ENCODE results near the gene GPR42. TPM values are rescaled to one million over a fixed set of nuclear protein-coding genes. Genes with fewer than 3 reads are reported as not detected.
A peak's percentile ranks its signal among the peaks of the same experiment; 100 is the strongest.

The GPR42 gene
- total RNA-seq, 1 donor from 2014 or later = not detected

GRCh38 chr19:35347930-35348298 is 23.0 kb upstream of the GPR42 start:
- ATAC-seq (no peak), DNase-seq (peak; percentile 19)
- Histone ChIP-seq H3K36me3 (no peaks in the 10 kb centered on the region), H3K4me3 (no peak overlapping the region), H3K4me1 (no peaks in the 10 kb centered on the region), H3K27me3 (no peaks in the 10 kb centered on the region), H3K9me3 (no peaks in the 10 kb centered on the region), H3K27ac (no peak overlapping the region)
- intact Hi-C loops (cut with DNase I) = no loop called here
- TF ChIP-seq CTCF (IDR thresholded peaks at IDR 0.05) = no peak

GRCh38 chr19:35348911-35349611 is 21.8 kb upstream of the GPR42 start:
- intact Hi-C loops (cut with DNase I) = no loop called here

DNA sequence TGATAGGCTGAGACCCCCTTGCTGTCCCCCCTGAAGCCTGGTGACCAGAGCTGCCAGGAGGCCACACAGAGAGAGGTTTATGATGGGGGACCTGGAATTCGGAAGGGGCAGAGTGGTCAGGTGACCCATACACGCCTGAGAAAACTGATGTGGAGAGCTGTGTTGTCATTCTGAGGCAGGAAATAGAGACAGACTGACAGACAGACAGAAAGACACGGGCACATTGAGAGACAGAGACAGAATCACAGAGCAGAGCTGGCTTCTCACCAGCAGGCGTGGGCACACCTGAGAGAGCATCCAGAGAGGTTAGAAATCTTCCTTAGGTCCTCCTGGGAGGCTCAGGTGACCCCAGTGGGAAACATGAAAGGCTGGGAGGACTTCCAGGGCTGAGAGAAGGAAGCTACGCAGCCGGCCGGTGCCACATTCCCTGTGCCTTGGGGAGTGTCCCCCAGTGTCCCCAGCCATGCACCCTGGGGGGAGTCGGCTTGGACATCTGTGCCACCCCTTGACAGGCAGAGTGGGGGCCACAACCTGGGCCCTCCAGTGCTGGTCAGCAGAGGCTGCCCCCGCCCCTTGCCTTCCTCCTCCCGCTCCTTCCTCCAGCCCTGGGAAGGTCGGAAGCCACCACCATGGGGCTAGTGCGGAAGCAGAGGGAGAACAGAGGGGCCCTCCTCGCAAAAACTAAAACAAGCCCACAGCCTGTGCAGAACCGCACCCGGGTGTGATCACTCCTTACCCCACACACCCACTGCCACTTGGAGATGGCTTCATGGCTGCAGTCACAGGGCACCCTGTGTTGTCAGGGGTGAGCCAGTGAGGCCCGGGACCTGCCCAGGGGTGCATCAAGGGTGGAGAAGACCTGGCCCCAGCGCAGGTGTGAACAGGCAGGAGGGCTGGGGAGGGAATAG is 21.0 kb upstream of the GPR42 start:
- Histone ChIP-seq H3K27ac (no peak overlapping the region), H3K9me3 (no peaks in the 10 kb centered on the region), H3K4me1 (no peaks in the 10 kb centered on the region), H3K4me3 (no peak overlapping the region), H3K36me3 (no peaks in the 10 kb centered on the region), H3K27me3 (no peaks in the 10 kb centered on the region)
- ATAC-seq (no peak), DNase-seq (peak; percentile 56)
- TF ChIP-seq CTCF (IDR thresholded peaks at IDR 0.05) = no peak
- intact Hi-C loops (cut with DNase I) = loop anchor here (10.0 kb wide), 2 partner anchors 115 to 145 kb away; partner anchors contain the start of gene KRTDAP

More at GRCh38 chr19:35348911-35349611, 21.8 kb upstream of the GPR42 start:
- no peaks in the 10 kb centered on the region for H3K27me3 ChIP-seq
- peak; percentile 35 for DNase-seq
- H3K4me1 ChIP-seq = no peaks in the 10 kb centered on the region
- no peak overlapping the region for H3K4me3 ChIP-seq
- no peak overlapping the region for H3K27ac ChIP-seq
- H3K36me3 ChIP-seq = no peaks in the 10 kb centered on the region
- no peak for TF ChIP-seq CTCF (IDR thresholded peaks at IDR 0.05)
- no peaks in the 10 kb centered on the region for H3K9me3 ChIP-seq
- no peak for ATAC-seq

GRCh38 chr19:35350591-35350990 is 20.3 kb upstream of the GPR42 start:
- intact Hi-C loops (cut with DNase I) = loop anchor here (10.0 kb wide), 2 partner anchors 114 to 144 kb away; partner anchors contain the start of gene KRTDAP
- ATAC-seq = no peak
- no peaks in the 10 kb centered on the region for H3K27me3 ChIP-seq
- H3K36me3 ChIP-seq = no peaks in the 10 kb centered on the region
- H3K4me1 ChIP-seq = no peaks in the 10 kb centered on the region
- DNase-seq = peak; percentile 58
- H3K9me3 ChIP-seq = no peaks in the 10 kb centered on the region
- no peak overlapping the region for H3K4me3 ChIP-seq
- no peak for TF ChIP-seq CTCF (IDR thresholded peaks at IDR 0.05)
- no peak overlapping the region for H3K27ac ChIP-seq

GRCh38 chr19:35351411-35352176 is 19.3 kb upstream of the GPR42 start:
- TF ChIP-seq CTCF (IDR thresholded peaks at IDR 0.05) = no peak
- H3K27ac ChIP-seq = no peak overlapping the region
- H3K4me1 ChIP-seq = no peaks in the 10 kb centered on the region
- no peaks in the 10 kb centered on the region for H3K36me3 ChIP-seq
- no peak overlapping the region for H3K4me3 ChIP-seq
- intact Hi-C loops (cut with DNase I) = loop anchor here (10.0 kb wide), 2 partner anchors 113 to 143 kb away; partner anchors contain the start of gene KRTDAP
- H3K9me3 ChIP-seq = no peaks in the 10 kb centered on the region
- no peaks in the 10 kb centered on the region for H3K27me3 ChIP-seq
- DNase-seq (peak; percentile 57), ATAC-seq (no peak)
